B cell (primary cell): ENCODE results near the gene CLCN2. TPM values are rescaled to one million over a fixed set of nuclear protein-coding genes. Genes with fewer than 3 reads are reported as not detected.

Experiments
- ATAC-seq: fragments of 200-7000 bp; cut with Tn5 transposase; one replicate; pipeline ENCODE4 v1.10.0; 2021; ENCODE audit warnings: low read depth, mild to moderate bottlenecking, moderate number of reproducible peaks, moderate library complexity
- CTCF ChIA-PET: fragments of 350-600 bp; sonication (Branson Sonifier 250); formaldehyde crosslinking; loops from one replicate; lab custom pipeline; 2021; ENCODE audit warnings: antibody characterized with exemption, inconsistent platforms; lab: Charles Lee
- POLR2A ChIA-PET: fragments of 350-600 bp; sonication (Branson Sonifier 250); formaldehyde crosslinking; loops from one replicate; lab custom pipeline; 2021; ENCODE audit warnings: antibody characterized with exemption; lab: Charles Lee
- DNase-seq: peaks from one replicate; pipeline ENCODE4 v3.0.0; 2013
- H2AFZ ChIP-seq: 2 replicates; pipeline ENCODE4 v1.6.1; 2012; ENCODE audit warnings: mild to moderate bottlenecking, low read depth, low read length; ENCODE audit not compliant: insufficient read depth, poor library complexity, severe bottlenecking
- H3K27ac ChIP-seq, 2 donors: 1 replicate in 1 of 2; 2 replicates in 1 of 2; pipeline ENCODE4 v1.5.1; 2012 to 2013; ENCODE audit warnings: low read length in 2 of 2, mild to moderate bottlenecking in 2 of 2, moderate library complexity in 1 of 2
- H3K27me3 ChIP-seq, 4 experiments: fragments of 200-600 bp in 1 of 4; sonication (generic) in 1 of 4; replicated peaks in 1 of 4; 1 replicate in 2 of 4; 2 replicates in 2 of 4; pipeline versions ENCODE4 v1.6.1 to v1.7.0; 2013 to 2016; ENCODE audit warnings: low read length in 3 of 4, mild to moderate bottlenecking in 2 of 4, mixed read lengths in 1 of 4, moderate library complexity in 1 of 4; ENCODE audit not compliant: insufficient read depth in 4 of 4, control insufficient read depth in 3 of 4; ENCODE audit errors: control extremely low read depth in 1 of 4
- H3K36me3 ChIP-seq, 2 experiments: replicated peaks in 1 of 2; 1 replicate in 1 of 2; 2 replicates in 1 of 2; pipeline versions ENCODE4 v1.6.1 to v1.7.1; 2013; ENCODE audit warnings: low read length in 1 of 2; ENCODE audit not compliant: insufficient read depth in 2 of 2, control insufficient read depth in 1 of 2; ENCODE audit errors: control extremely low read depth in 1 of 2, extremely low read depth in 1 of 2
- H3K4me1 ChIP-seq, 2 donors: fragments of 200-600 bp in 1 of 2; sonication (generic) in 1 of 2; 1 replicate in 1 of 2; 2 replicates in 1 of 2; pipeline versions ENCODE4 v1.5.1 to v1.6.1; 2013 to 2017; ENCODE audit warnings: low read length in 2 of 2; ENCODE audit not compliant: control insufficient read depth in 2 of 2, insufficient read depth in 2 of 2
- H3K4me2 ChIP-seq: replicated peaks from 2 replicates; pipeline ENCODE3; 2012; ENCODE audit warnings: mild to moderate bottlenecking, low read depth, low read length; ENCODE audit not compliant: poor library complexity, severe bottlenecking
- H3K4me3 ChIP-seq, 5 experiments: fragments of 200-600 bp in 1 of 5; sonication (generic) in 1 of 5; 1 replicate in 3 of 5; 2 replicates in 2 of 5; pipeline versions ENCODE4 v1.5.1 to v1.7.0; 2011 to 2016; ENCODE audit warnings: low read length in 4 of 5, mild to moderate bottlenecking in 4 of 5, low read depth in 2 of 5, control low read depth in 1 of 5, moderate library complexity in 1 of 5; ENCODE audit not compliant: insufficient read depth in 1 of 5; ENCODE audit errors: control extremely low read depth in 1 of 5, extremely low read depth in 1 of 5
- H3K79me2 ChIP-seq: fragments of 200-600 bp; sonication (generic); one replicate; pipeline ENCODE4 v1.6.0; 2016; ENCODE audit warnings: low read length; ENCODE audit not compliant: control insufficient read depth, insufficient read depth
- H3K9ac ChIP-seq: fragments of 200-600 bp; sonication (generic); 2 replicates; pipeline ENCODE4 v1.6.1; 2017; ENCODE audit warnings: mild to moderate bottlenecking, low read length, moderate library complexity
- H3K9me3 ChIP-seq, 3 donors: one replicate each; pipeline versions ENCODE4 v1.6.1 to v1.7.1; 2013; ENCODE audit warnings: low read length in 2 of 3; ENCODE audit not compliant: control insufficient read depth in 2 of 3, insufficient read depth in 1 of 3; ENCODE audit errors: control extremely low read depth in 1 of 3
- H4K20me1 ChIP-seq: 2 replicates; pipeline ENCODE4 v1.6.0; 2012; ENCODE audit warnings: mild to moderate bottlenecking, low read length; ENCODE audit not compliant: insufficient read depth, control insufficient read depth, poor library complexity, severe bottlenecking
- H3K27ac Mint-ChIP-seq: one replicate; pipeline ENCODE4 v1.8.0; 2021; ENCODE audit warnings: mixed read lengths
- H3K27me3 Mint-ChIP-seq: one replicate; pipeline ENCODE4 v1.8.0; 2021; ENCODE audit warnings: mixed read lengths
- H3K4me1 Mint-ChIP-seq: one replicate; pipeline ENCODE4 v1.8.0; 2021; ENCODE audit warnings: mixed read lengths
- H3K4me3 Mint-ChIP-seq: one replicate; pipeline ENCODE4 v1.8.0; 2021; ENCODE audit warnings: mixed read lengths
- H3K9me3 Mint-ChIP-seq: one replicate; pipeline ENCODE4 v1.8.0; 2022; ENCODE audit warnings: mixed read lengths; ENCODE audit not compliant: insufficient read depth
- EZH2 ChIP-seq: IDR thresholded peaks from 2 replicates; pipeline ENCODE4 v1.6.1; 2012; ENCODE audit warnings: borderline replicate concordance, low read depth, mild to moderate bottlenecking, moderate library complexity, low read length; ENCODE audit not compliant: insufficient read depth, poor library complexity, severe bottlenecking
- WGBS: methylation state at CpG from one replicate; pipeline ENCODE4 v1.1.5; 2013; ENCODE audit warnings: missing lambda C conversion rate; ENCODE audit not compliant: insufficient coverage; 5-methylcytosine and 5-hydroxymethylcytosine counted together
- intact Hi-C: fragments of 100-400 bp; cut with micrococcal nuclease; formaldehyde crosslinking; loops from one replicate; pipeline ENCODE4 v1.10.0; 2022
- polyA plus RNA-seq: library from polyadenylated mRNA; depleted of rRNA; stranded (reverse); fragments of >200 nt; gene quantifications from 2 replicates; pipeline ENCODE4 v1.2.3, GENCODE V29; 2012
- total RNA-seq, 2 donors: library from RNA; stranded (reverse); fragments of 120-200 nt in 1 of 2; gene quantifications; 1 replicate in 1 of 2; 2 replicates in 1 of 2; pipeline versions ENCODE4 v1.2.3 to v1.2.4, GENCODE V29; 2013 to 2022
- TF ChIP-seq, protein P1 (sequence below): fragments of 200-600 bp; IDR thresholded peaks from one replicate; pipeline ENCODE4 v1.8.0; 2022; ENCODE audit warnings: antibody characterized with exemption, mild to moderate bottlenecking

Gene CLCN2
- total and polyA plus RNA-seq, 2 donors (not counting 1 experiment from before 2014, with no cell fraction given): 6.1 to 8.1 TPM

DNA sequence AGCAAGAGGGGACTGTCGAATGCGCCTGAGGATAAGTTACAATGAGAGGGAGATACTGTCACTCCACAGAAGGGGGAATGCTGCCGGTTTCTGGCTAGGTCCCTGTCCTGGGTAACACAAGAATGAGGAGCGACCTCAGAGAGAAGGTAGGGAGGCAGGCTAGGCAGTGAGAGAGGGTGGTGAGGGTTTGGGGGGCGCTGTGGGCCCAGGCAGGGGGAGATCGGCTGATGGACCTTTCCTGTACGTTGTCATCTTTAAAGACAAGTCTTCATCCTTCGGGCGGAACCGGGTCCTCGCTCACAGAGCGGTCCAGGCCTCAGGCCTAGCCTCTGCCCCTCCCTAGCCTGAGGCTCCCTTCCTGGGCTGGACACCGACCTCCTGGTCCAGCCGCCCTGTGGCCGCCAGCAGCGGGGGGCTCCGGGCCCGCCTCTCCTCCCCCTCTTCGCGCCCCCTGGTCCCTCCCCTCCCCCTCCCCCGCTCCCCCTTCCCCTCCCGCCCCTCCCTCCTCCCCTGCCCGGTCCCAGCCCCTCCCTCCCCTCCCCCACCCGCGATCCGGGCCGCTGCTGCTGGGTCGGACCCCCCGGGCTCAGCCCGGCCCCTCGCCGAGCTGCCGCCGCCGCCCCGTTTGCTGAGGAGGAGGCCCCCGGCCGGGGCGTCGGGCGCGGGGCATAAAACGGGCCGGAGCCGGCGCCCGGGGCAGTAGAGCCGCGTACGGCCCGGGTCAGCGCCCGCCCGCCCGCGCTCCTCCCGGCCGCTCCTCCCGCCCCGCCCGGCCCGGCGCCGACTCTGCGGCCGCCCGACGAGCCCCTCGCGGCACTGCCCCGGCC is 18.2 kb upstream of the CLCN2 start, which contains the start of gene CHRD:
Gene CHRD, plus strand, starts transcription at position 697 of the 827 bp plus-strand sequence. CDS start 265 bp downstream, outside the sequence.
- no peak within 1 kb of the TSS for H3K27ac Mint-ChIP-seq
- peaks cover 63% of the 10 kb centered on the region for H3K27me3 Mint-ChIP-seq
- CTCF ChIA-PET: interaction anchor here (1.6 kb wide), 1 partner anchor 8 kb away, joined by 5 read pairs; no protein-coding TSS in a partner anchor
- H3K4me3 Mint-ChIP-seq: peak within 1 kb of the TSS; percentile 79
- Histone ChIP-seq H3K4me3 (peak within 1 kb of the TSS in 4 of 5 experiments; percentile 26 to 48 (median 33)), H3K9me3 (peaks cover 0 to 5% (median 0%) of the 10 kb centered on the region in 3 donors), H2AFZ (peak within 1 kb of the TSS; percentile 69), H3K27ac (no peak within 1 kb of the TSS), H3K4me1 (peaks cover 13 to 15% of the 10 kb centered on the region in 2 donors), H3K27me3 (peaks cover 0 to 68% (median 25%) of the 10 kb centered on the region in 4 experiments), H3K79me2 (no peaks in the 10 kb centered on the region), H3K36me3 (no peaks in the 10 kb centered on the region), H4K20me1 (no peaks in the 10 kb centered on the region), H3K4me2 (peak within 1 kb of the TSS; percentile 76), H3K9ac (peak within 1 kb of the TSS; percentile 60)
- H3K4me1 Mint-ChIP-seq: peaks cover 18% of the 10 kb centered on the region
- 32% methylated on average over 36 of the region's 71 CpGs for WGBS
- TF ChIP-seq, protein P1, sequence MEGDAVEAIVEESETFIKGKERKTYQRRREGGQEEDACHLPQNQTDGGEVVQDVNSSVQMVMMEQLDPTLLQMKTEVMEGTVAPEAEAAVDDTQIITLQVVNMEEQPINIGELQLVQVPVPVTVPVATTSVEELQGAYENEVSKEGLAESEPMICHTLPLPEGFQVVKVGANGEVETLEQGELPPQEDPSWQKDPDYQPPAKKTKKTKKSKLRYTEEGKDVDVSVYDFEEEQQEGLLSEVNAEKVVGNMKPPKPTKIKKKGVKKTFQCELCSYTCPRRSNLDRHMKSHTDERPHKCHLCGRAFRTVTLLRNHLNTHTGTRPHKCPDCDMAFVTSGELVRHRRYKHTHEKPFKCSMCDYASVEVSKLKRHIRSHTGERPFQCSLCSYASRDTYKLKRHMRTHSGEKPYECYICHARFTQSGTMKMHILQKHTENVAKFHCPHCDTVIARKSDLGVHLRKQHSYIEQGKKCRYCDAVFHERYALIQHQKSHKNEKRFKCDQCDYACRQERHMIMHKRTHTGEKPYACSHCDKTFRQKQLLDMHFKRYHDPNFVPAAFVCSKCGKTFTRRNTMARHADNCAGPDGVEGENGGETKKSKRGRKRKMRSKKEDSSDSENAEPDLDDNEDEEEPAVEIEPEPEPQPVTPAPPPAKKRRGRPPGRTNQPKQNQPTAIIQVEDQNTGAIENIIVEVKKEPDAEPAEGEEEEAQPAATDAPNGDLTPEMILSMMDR: no peak
- DNase-seq (no peak), ATAC-seq (no peak)
- H3K9me3 Mint-ChIP-seq: no peaks in the 10 kb centered on the region
- intact Hi-C loops: no loop called here
- POLR2A ChIA-PET: no interaction called here

DNA sequence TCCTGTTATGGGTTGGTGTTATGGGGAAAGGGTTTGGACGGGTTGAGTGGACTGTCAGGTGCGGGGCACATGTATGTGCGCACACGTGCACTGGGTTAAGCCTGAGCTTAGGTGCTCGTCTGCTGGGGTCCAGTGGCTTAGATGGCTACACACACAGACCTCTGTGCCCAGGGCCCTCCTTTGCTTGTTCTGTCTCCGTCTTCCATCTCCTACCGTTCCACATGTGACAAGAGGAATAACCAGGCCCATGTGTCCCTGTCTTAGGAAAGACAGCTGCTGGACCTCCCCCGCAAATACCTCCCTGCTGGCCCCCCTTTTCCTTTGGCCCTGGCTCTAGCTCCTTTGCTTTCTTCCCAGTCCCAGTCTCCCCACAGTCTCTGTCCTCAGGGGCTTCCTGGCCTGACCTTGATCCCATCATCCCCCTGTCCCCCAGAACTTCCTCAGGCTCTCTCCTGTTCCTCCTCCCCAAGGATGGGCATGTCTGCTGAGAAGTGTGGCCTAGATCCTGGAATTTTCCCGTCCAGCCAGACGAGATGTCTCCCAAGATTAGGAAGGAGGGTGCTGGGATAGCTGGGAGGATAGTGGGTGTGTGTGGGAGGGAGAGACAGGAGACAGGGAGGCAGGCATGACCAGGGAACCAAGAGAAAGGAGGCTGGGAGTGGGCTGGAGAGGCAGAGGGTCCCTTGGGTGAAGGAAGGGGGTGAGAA is 17.4 kb upstream of the CLCN2 start:
- no peak for TF ChIP-seq EZH2
- TF ChIP-seq, protein P1: no peak
- Histone ChIP-seq H3K4me3 (no peak overlapping the region), H3K4me2 (no peak overlapping the region), H3K9me3 (peaks cover 0 to 5% (median 0%) of the 10 kb centered on the region in 3 donors), H3K4me1 (peaks cover 13 to 15% of the 10 kb centered on the region in 2 donors), H4K20me1 (no peaks in the 10 kb centered on the region), H3K79me2 (no peaks in the 10 kb centered on the region), H3K27ac (no peak overlapping the region), H3K9ac (no peak overlapping the region), H3K27me3 (peaks cover 0 to 66% (median 24%) of the 10 kb centered on the region in 4 experiments), H3K36me3 (no peaks in the 10 kb centered on the region), H2AFZ (no peak overlapping the region)
- H3K9me3 Mint-ChIP-seq: no peaks in the 10 kb centered on the region
- no peak overlapping the region for H3K27ac Mint-ChIP-seq
- ChIA-PET POLR2A (no interaction called here), CTCF (interaction anchor here (1.5 kb wide), 1 partner anchor 10 kb away, joined by 3 read pairs; no protein-coding TSS in a partner anchor)
- H3K27me3 Mint-ChIP-seq: peaks cover 59% of the 10 kb centered on the region
- intact Hi-C loops: no loop called here
- no peak for DNase-seq
- peak overlapping the region; percentile 79 for H3K4me3 Mint-ChIP-seq
- no peak for ATAC-seq
- peaks cover 18% of the 10 kb centered on the region for H3K4me1 Mint-ChIP-seq
- 90% methylated on average over 10 of the region's 10 CpGs for whole genome bisulfite sequencing
